ENCODE measurements around the gene ATF6B. TPM values are rescaled to one million over a fixed set of nuclear protein-coding genes. Genes with fewer than 3 reads are reported as not detected.

The ATF6B gene
- total RNA-seq, 4 donors from 2014 or later, result 27.6 to 64.0 (median 30.9) TPM

GRCh38 chr6:32115623-32116022 is 12.4 kb downstream of the ATF6B start:
- TF ChIP-seq, protein P1, sequence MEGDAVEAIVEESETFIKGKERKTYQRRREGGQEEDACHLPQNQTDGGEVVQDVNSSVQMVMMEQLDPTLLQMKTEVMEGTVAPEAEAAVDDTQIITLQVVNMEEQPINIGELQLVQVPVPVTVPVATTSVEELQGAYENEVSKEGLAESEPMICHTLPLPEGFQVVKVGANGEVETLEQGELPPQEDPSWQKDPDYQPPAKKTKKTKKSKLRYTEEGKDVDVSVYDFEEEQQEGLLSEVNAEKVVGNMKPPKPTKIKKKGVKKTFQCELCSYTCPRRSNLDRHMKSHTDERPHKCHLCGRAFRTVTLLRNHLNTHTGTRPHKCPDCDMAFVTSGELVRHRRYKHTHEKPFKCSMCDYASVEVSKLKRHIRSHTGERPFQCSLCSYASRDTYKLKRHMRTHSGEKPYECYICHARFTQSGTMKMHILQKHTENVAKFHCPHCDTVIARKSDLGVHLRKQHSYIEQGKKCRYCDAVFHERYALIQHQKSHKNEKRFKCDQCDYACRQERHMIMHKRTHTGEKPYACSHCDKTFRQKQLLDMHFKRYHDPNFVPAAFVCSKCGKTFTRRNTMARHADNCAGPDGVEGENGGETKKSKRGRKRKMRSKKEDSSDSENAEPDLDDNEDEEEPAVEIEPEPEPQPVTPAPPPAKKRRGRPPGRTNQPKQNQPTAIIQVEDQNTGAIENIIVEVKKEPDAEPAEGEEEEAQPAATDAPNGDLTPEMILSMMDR (IDR thresholded peaks at IDR 0.05; ENCODE audit: low read depth), result no peak

DNA sequence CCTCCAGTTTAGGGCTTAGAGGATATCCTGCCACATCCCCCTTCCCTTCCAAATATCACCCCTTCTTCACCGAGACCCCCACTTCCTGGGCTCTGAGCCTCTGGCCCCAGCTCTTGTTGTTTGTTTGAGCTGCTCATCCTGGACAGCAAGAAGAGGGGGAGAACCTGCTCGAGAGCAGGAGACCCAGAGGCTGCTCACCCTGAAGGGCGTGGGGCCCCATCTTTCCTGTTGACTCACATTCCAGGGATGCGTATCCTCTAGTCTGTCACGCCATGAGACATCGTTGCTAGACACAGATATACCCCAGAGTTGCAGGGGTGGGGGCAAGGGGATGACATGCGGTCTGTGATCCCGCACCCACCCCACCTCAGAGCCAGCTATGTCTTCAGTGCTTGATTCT is 13.2 kb downstream of the ATF6B start:
- TF ChIP-seq, protein P1 (IDR thresholded peaks at IDR 0.05; ENCODE audit: low read depth), result no peak

DNA sequence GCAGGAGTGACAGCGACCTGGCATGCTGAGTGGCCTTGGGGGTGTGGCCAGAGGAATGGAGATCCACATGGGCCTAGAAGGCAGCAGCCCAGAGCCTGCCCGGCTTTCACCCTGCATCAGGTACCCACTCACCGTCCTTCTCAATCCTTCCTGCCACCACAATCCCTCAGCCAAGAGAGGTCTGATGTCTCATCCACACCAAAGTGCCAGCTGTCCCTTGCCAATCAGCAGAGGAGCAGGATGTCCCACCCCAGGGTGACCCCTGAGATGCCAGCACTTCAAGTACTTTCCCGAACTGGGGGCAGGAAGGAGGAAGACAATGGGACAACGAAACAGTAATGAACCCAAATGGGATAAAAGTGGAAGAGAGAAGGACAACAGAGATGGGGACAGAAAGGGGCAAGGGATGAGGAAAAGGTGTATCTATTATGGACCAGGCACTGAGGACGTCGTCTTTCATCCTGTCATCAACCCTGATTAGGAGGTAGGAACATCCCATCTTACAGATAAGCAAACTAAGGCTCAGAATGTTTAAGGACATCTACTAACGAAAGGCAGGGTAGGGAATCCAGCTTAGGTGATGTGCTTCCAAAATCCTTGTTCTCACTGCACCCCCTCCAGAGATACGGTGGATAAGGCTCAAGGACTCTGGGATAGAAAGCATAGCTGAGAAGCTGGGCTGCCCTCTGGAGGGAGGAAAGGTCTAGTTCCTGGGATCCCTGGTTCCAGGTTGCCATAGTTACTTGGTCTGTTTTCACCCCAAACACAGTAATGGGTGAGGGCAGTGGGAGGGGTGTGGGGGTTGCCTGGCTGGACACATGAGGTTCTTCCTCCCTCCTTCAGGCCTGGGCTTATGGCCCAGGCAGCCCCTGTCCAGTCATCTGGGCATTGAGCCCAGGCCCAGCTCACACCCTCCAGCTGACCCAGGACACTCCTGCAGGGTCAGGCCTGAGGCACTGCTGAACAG is 14.4 kb downstream of the ATF6B start:
- TF ChIP-seq, protein P1 (IDR thresholded peaks at IDR 0.05; ENCODE audit: low read depth), result no peak

GRCh38 chr6:32112431-32112980 is 15.5 kb downstream of the ATF6B start:
- TF ChIP-seq, protein P1 (IDR thresholded peaks at IDR 0.05; ENCODE audit: low read depth), result no peak

- TF ChIP-seq, protein P1 (IDR thresholded peaks at IDR 0.05; ENCODE audit: low read depth), result no peak
Observed at GRCh38 chr6:32111424-32112066, 16.5 kb downstream of the ATF6B start.

DNA sequence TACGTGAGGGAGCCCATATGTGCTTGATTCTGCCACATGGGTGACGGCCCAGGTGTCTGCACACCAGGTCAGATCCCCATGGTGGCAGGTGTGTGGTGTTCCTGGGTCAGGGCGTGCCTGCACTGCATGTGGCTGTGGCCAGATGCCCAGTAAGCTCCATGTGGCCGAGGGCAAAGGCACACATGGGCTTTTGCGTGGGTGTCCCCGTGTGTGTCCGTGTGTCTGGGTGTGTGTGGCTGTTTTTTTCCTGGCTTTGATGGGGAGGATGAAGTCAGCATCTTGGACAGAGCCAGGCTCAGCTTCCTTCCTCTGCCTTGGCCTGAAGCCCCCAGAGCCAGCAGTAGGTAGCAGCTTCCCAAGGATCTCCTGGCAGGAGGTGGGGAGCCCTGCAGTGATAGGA is 17.4 kb downstream of the ATF6B start:
- TF ChIP-seq, protein P1 (IDR thresholded peaks at IDR 0.05; ENCODE audit: low read depth), result no peak

DNA sequence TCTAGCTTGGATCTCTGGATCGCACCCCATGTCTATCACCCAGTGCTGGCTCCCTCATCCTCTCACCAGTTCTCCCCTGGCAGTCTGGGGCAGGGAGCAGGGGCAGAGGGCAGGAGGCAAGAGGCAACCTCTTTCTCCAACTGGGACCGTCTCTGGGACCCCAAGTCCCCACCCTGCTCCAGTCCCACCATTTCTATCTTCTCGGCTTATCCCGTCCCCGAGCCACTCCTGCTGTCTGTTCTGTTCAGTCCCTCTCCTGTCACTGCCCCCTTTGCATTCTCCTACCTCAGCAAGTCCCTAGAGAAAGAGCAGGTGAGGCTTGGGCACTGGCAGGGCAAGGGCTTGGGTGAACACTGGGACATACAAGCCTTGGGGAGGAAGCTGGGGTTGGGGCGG is 18.3 kb downstream of the ATF6B start:
- TF ChIP-seq, protein P1 (IDR thresholded peaks at IDR 0.05; ENCODE audit: low read depth), result no peak
